HFF-Myc (cell line): ENCODE measurements around the gene DIPK1B.

Experiments used
- DNase-seq: peaks from one replicate; pipeline ENCODE4 v3.0.0-alpha.2; 2011; ENCODE audit warnings: low read depth; ENCODE audit errors: extremely low read depth
- H3K4me3 ChIP-seq: replicated peaks from 2 replicates; pipeline ENCODE4 v1.5.1; 2011; ENCODE audit warnings: low read depth, mild to moderate bottlenecking, control low read depth, low read length
- CTCF ChIP-seq: IDR thresholded peaks from 2 replicates; pipeline ENCODE4 v1.5.1; 2012; ENCODE audit warnings: mild to moderate bottlenecking, low read depth, low read length, control low read depth; ENCODE audit errors: missing control alignments

Gene DIPK1B

GRCh38 chr9:136695435-136695895 is 16.9 kb upstream of the DIPK1B start:
- no peak for DNase-seq
- H3K4me3 ChIP-seq: no peak overlapping the region
- no peak for TF ChIP-seq CTCF

DNA sequence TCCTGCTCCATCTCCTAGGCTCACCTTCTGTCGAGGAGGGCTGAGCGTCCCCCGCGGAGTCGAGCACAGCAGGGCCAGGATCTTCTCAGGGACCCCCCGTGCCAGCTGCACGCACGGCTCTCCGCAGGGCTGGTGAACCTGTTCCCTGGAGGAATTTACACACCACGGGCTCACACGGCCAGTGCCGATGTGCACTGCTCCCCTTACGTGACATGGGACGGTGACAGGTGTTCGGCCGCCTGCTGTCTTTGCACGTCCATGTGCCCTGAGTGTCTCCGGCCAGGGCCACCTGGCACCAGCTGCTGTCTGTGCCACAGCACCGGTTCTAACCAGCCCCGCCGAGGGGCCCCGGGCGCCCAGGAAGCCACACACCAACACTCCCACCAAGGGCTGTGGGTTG is 16.4 kb upstream of the DIPK1B start:
- DNase-seq: no peak
- no peak overlapping the region for H3K4me3 ChIP-seq
- TF ChIP-seq CTCF: no peak

GRCh38 chr9:136696502-136696901 is 15.9 kb upstream of the DIPK1B start:
- H3K4me3 ChIP-seq: no peak overlapping the region
- no peak for TF ChIP-seq CTCF
- no peak for DNase-seq

GRCh38 chr9:136697146-136697820 is 15.1 kb upstream of the DIPK1B start:
- TF ChIP-seq CTCF: no peak
- H3K4me3 ChIP-seq: no peak overlapping the region
- no peak for DNase-seq

DNA sequence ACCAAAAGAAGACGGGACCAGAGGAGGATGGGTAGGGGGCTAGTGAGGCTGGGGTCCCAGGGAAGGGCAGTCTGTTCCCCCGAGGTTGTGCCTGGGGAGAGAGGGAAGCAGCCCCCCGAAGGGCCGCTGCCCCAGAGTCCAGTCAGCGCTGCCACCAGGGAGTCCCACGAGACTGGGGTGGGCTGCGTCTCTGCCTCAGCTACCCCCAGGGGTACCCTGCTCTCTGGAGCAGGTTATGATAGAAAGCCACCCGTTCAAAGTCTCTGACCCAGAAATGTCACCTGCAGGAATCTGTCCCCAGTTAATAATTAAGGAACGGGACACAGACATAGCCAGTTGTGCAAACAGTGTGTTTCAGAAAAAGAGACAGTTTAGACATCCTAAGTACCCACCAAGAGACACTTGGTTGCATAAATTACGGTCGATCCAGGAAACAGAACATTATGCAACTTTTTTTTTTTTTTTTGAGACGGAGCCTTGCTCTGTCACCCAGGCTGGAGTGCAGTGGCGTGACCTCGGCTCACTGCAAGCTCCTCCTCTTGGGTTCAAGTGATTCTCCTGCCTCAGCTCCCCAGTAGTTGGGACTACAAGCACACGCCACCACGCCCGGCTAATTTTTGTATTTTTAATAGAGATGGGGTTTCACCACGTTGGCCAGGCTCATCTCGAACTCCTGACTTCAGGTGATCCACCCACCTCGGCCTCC is 14.4 kb upstream of the DIPK1B start:
- no peak for TF ChIP-seq CTCF
- no peak for DNase-seq
- H3K4me3 ChIP-seq: no peak overlapping the region

- no peak for TF ChIP-seq CTCF
- H3K4me3 ChIP-seq: no peak overlapping the region
- no peak for DNase-seq
Measured at GRCh38 chr9:136698635-136699246, 13.6 kb upstream of the DIPK1B start.
